Measurements from ENCODE around the gene TRPC1.
A peak's percentile ranks its signal among the peaks of the same experiment; 100 is the strongest.

The TRPC1 gene

GRCh38 chr3:142818651-142819050, 94.8 kb downstream of the TRPC1 start:
- DNase-seq (ENCODE audit: extremely low spot score, insufficient read length, low read depth) (no peak), FAIRE-seq (no peak)

- DNase-seq (ENCODE audit: extremely low spot score, insufficient read length, low read depth), result no peak
- no peak for FAIRE-seq
Observed at GRCh38 chr3:142819179-142819578, 95.3 kb downstream of the TRPC1 start.

- FAIRE-seq (peak; percentile 85), DNase-seq (ENCODE audit: extremely low spot score, insufficient read length, low read depth) (peak; percentile 18)
Observed at GRCh38 chr3:142828703-142829305, 105.0 kb downstream of the TRPC1 start.

- DNase-seq (ENCODE audit: extremely low spot score, insufficient read length, low read depth) (no peak), FAIRE-seq (no peak)
Observed at GRCh38 chr3:142837526-142837925, 113.7 kb downstream of the TRPC1 start.

- FAIRE-seq, result no peak
- DNase-seq (ENCODE audit: extremely low spot score, insufficient read length, low read depth), result no peak
Observed at GRCh38 chr3:142839831-142840230, 116.0 kb downstream of the TRPC1 start.

GRCh38 chr3:142844339-142844977, 120.6 kb downstream of the TRPC1 start:
- DNase-seq (ENCODE audit: extremely low spot score, insufficient read length, low read depth), result no peak
- FAIRE-seq, result peak; percentile 72

GRCh38 chr3:142846779-142847577, 123.1 kb downstream of the TRPC1 start:
- FAIRE-seq (no peak), DNase-seq (ENCODE audit: extremely low spot score, insufficient read length, low read depth) (no peak)

- DNase-seq (ENCODE audit: extremely low spot score, insufficient read length, low read depth) (no peak), FAIRE-seq (no peak)
Observed at GRCh38 chr3:142849148-142849547, 125.3 kb downstream of the TRPC1 start.

GRCh38 chr3:142850395-142851023, 126.7 kb downstream of the TRPC1 start:
- DNase-seq (ENCODE audit: extremely low spot score, insufficient read length, low read depth) (no peak), FAIRE-seq (no peak)

- DNase-seq (ENCODE audit: extremely low spot score, insufficient read length, low read depth) (no peak), FAIRE-seq (no peak)
Observed at GRCh38 chr3:142852009-142852408, 128.2 kb downstream of the TRPC1 start.

- FAIRE-seq (no peak), DNase-seq (ENCODE audit: extremely low spot score, insufficient read length, low read depth) (no peak)
Observed at GRCh38 chr3:142853270-142854168, 129.7 kb downstream of the TRPC1 start.

GRCh38 chr3:142857056-142857455, 133.2 kb downstream of the TRPC1 start:
- no peak for DNase-seq (ENCODE audit: extremely low spot score, insufficient read length, low read depth)
- FAIRE-seq, result no peak

Data from GM18507 (cell line).